Body of pancreas (tissue), 4 donors: ENCODE data around the gene CACNA1C. TPM values are rescaled to one million over a fixed set of nuclear protein-coding genes. Genes with fewer than 3 reads are reported as not detected.

Experiments used
- ATAC-seq: fragments of 150-250 bp; one replicate; pipeline ENCODE4 v1.9.1; 2016
- DNase-seq, 4 donors: peaks; one replicate each; pipeline ENCODE4 v3.0.0-alpha.2; 2019
- H3K27ac ChIP-seq, 4 donors: fragments of 200-600 bp; sonication (generic); 1 replicate in 3 of 4; 2 replicates in 1 of 4; pipeline versions ENCODE4 v1.5.1 to v1.6.1; 2016 to 2019; ENCODE audit warnings: mild to moderate bottlenecking in 1 of 4, mixed read lengths in 1 of 4, moderate library complexity in 1 of 4
- H3K27me3 ChIP-seq, 2 donors: fragments of 200-600 bp; sonication (generic); one replicate each; pipeline ENCODE4 v1.6.0; 2016; ENCODE audit warnings: mild to moderate bottlenecking in 1 of 2
- H3K36me3 ChIP-seq, 2 donors: fragments of 200-600 bp; sonication (generic); replicated peaks in 1 of 2; 2 replicates each; pipeline ENCODE4 v1.5.1; 2016; ENCODE audit warnings: low read depth in 2 of 2; ENCODE audit not compliant: insufficient read depth in 1 of 2
- H3K4me1 ChIP-seq: fragments of 200-600 bp; sonication (generic); one replicate; pipeline ENCODE4 v1.6.0; 2016
- H3K4me3 ChIP-seq, 2 donors: fragments of 200-600 bp; sonication (generic); 1 replicate in 1 of 2; 2 replicates in 1 of 2; pipeline ENCODE4 v1.5.1; 2016 to 2019
- H3K9me3 ChIP-seq, 3 donors: fragments of 200-600 bp; sonication (generic); 1 replicate in 2 of 3; 2 replicates in 1 of 3; pipeline ENCODE4 v1.5.1; 2016
- POLR2A ChIP-seq, 3 donors: fragments of 450-650 bp; IDR thresholded peaks; one replicate each; pipeline ENCODE4 v1.6.1; 2016; ENCODE audit warnings: antibody characterized with exemption in 3 of 3, mild to moderate bottlenecking in 2 of 3
- WGBS, 2 donors: methylation state at CpG; one replicate each; pipeline ENCODE4 v1.1.5; 2017; 5-methylcytosine and 5-hydroxymethylcytosine counted together
- intact Hi-C: fragments of 100-400 bp; cut with DNase I; formaldehyde crosslinking; loops from one replicate; pipeline ENCODE4 v1.15.1; 2023
- total RNA-seq, 2 donors: library from RNA; depleted of rRNA; stranded (reverse); fragments of >200 nt; gene quantifications; one replicate each; pipeline ENCODE4 v1.1.0, GENCODE V29; 2016
- TF ChIP-seq, protein P1 (sequence below), 7 experiments: fragments of 450-650 bp in 4 of 7; fragments of 200-600 bp in 3 of 7; sonication (generic) in 3 of 7; IDR thresholded peaks; one replicate each; pipeline ENCODE4 v1.5.1; 2016 to 2019; ENCODE audit warnings: antibody characterized with exemption in 7 of 7

The CACNA1C gene
- total RNA-seq, 2 donors from 2014 or later = 2.3 to 4.4 TPM

GRCh38 chr12:2043054-2043453, 9.7 kb upstream of the CACNA1C start:
- Histone ChIP-seq H3K9me3 (no peaks in the 10 kb centered on the region), H3K27me3 (no peaks in the 10 kb centered on the region), H3K4me3 (no peak overlapping the region), H3K36me3 (no peaks in the 10 kb centered on the region), H3K27ac (no peak overlapping the region), H3K4me1 (no peaks in the 10 kb centered on the region)
- TF ChIP-seq, protein P1, sequence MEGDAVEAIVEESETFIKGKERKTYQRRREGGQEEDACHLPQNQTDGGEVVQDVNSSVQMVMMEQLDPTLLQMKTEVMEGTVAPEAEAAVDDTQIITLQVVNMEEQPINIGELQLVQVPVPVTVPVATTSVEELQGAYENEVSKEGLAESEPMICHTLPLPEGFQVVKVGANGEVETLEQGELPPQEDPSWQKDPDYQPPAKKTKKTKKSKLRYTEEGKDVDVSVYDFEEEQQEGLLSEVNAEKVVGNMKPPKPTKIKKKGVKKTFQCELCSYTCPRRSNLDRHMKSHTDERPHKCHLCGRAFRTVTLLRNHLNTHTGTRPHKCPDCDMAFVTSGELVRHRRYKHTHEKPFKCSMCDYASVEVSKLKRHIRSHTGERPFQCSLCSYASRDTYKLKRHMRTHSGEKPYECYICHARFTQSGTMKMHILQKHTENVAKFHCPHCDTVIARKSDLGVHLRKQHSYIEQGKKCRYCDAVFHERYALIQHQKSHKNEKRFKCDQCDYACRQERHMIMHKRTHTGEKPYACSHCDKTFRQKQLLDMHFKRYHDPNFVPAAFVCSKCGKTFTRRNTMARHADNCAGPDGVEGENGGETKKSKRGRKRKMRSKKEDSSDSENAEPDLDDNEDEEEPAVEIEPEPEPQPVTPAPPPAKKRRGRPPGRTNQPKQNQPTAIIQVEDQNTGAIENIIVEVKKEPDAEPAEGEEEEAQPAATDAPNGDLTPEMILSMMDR (IDR thresholded peaks at IDR 0.05) = no peak
- no peak for TF ChIP-seq POLR2A (IDR thresholded peaks at IDR 0.05)
- 83 to 92% methylated on average over 2 of the region's 2 CpGs for WGBS, 2 donors
- ATAC-seq (no peak), DNase-seq (no peak)
- intact Hi-C loops = no loop called here

DNA sequence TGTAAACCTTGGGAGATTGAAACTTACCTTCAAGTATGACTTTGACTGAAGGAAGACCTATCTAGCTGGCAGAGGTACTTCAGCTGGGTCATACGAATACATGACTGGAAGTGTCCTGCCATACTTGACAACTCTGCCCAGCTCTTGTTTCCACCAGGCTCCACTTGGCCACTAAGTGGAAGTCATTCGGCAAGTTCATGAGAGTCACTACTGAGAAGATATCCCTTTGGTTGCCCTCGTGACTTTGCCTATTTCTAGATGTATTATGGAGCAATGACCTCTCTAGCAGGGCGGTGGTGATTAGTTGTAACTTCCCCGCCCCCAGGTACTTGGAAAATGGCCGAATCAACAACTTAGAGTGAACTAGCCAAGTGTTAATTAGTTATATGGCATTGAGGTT, 8.6 kb upstream of the CACNA1C start:
- intact Hi-C loops = no loop called here
- H3K27me3 ChIP-seq = no peaks in the 10 kb centered on the region
- whole genome bisulfite sequencing, 2 donors = 53% methylated on average over 6 of the region's 6 CpGs

GRCh38 chr12:2046957-2047356, 5.8 kb upstream of the CACNA1C start:
- no peaks in the 10 kb centered on the region for H3K27me3 ChIP-seq

More for the DNA sequence above, 8.6 kb upstream of the CACNA1C start:
- H3K36me3 ChIP-seq = no peaks in the 10 kb centered on the region
- no peak for ATAC-seq
- TF ChIP-seq, protein P1 (IDR thresholded peaks at IDR 0.05) = no peak
- no peak for TF ChIP-seq POLR2A (IDR thresholded peaks at IDR 0.05)
- H3K4me3 ChIP-seq = no peak overlapping the region
- no peak for DNase-seq
- no peaks in the 10 kb centered on the region for H3K4me1 ChIP-seq
- no peaks in the 10 kb centered on the region for H3K9me3 ChIP-seq
- H3K27ac ChIP-seq = no peak overlapping the region

DNA sequence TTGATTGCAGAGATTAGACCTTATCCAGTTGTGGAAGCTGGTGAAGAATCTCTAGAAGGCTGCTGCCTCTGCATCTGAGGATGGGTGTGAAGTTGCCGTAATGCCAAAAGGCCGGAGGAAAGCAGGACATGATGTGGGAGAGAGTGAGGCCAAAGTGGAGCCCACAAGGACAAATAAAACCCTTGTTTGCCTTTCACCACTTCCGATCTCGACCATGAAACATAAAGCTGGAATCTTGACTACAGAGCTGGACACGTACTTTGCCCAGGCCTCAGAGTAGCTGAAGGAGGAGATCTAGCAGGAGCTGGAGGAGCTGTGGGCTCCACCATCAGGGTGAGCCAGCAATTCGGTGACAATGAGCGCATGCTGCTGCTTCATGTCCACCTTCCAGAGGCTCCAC, 5.0 kb upstream of the CACNA1C start:
- Histone ChIP-seq H3K4me3 (no peak overlapping the region), H3K27ac (no peak overlapping the region), H3K36me3 (no peaks in the 10 kb centered on the region), H3K9me3 (no peaks in the 10 kb centered on the region), H3K27me3 (no peaks in the 10 kb centered on the region), H3K4me1 (peaks cover 5% of the 10 kb centered on the region)
- DNase-seq (no peak), ATAC-seq (no peak)
- no peak for TF ChIP-seq POLR2A (IDR thresholded peaks at IDR 0.05)
- TF ChIP-seq, protein P1 (IDR thresholded peaks at IDR 0.05) = no peak
- intact Hi-C loops = no loop called here
- 76 to 83% methylated on average over 2 to 7 of the region's 7 CpGs for WGBS, 2 donors

More at GRCh38 chr12:2046957-2047356, 5.8 kb upstream of the CACNA1C start:
- 66 to 74% methylated on average over 4 of the region's 4 CpGs for WGBS, 2 donors
- ATAC-seq = no peak
- H3K36me3 ChIP-seq = no peaks in the 10 kb centered on the region
- H3K9me3 ChIP-seq = no peaks in the 10 kb centered on the region
- no peak for TF ChIP-seq POLR2A (IDR thresholded peaks at IDR 0.05)
- H3K4me1 ChIP-seq = peaks cover under 1% of the 10 kb centered on the region
- no peak for DNase-seq
- H3K27ac ChIP-seq = no peak overlapping the region
- no peak overlapping the region for H3K4me3 ChIP-seq
- intact Hi-C loops = no loop called here

- no peaks in the 10 kb centered on the region for H3K36me3 ChIP-seq
- H3K4me1 ChIP-seq = peaks cover 13% of the 10 kb centered on the region
- WGBS, 2 donors = 46 to 53% methylated on average over 8 of the region's 8 CpGs
- H3K27me3 ChIP-seq = peaks cover 0 to 8% of the 10 kb centered on the region in 2 donors
- ATAC-seq = no peak
- TF ChIP-seq, protein P1 (IDR thresholded peaks at IDR 0.05) = no peak
- TF ChIP-seq POLR2A (IDR thresholded peaks at IDR 0.05) = no peak
- H3K9me3 ChIP-seq = no peaks in the 10 kb centered on the region
- H3K27ac ChIP-seq = no peak overlapping the region
- no peak overlapping the region for H3K4me3 ChIP-seq
- no peak for DNase-seq
- intact Hi-C loops = no loop called here
These were observed 2.9 kb upstream of the CACNA1C start for GRCh38 chr12:2049604-2050540.
